ENCODE results near the gene ROPN1B.
"Not testable (repeated sequence)": the region's sequence is repeated elsewhere in the genome, so short reads cannot be mapped to it uniquely, and the experiment has no call there.

The ROPN1B gene

DNA sequence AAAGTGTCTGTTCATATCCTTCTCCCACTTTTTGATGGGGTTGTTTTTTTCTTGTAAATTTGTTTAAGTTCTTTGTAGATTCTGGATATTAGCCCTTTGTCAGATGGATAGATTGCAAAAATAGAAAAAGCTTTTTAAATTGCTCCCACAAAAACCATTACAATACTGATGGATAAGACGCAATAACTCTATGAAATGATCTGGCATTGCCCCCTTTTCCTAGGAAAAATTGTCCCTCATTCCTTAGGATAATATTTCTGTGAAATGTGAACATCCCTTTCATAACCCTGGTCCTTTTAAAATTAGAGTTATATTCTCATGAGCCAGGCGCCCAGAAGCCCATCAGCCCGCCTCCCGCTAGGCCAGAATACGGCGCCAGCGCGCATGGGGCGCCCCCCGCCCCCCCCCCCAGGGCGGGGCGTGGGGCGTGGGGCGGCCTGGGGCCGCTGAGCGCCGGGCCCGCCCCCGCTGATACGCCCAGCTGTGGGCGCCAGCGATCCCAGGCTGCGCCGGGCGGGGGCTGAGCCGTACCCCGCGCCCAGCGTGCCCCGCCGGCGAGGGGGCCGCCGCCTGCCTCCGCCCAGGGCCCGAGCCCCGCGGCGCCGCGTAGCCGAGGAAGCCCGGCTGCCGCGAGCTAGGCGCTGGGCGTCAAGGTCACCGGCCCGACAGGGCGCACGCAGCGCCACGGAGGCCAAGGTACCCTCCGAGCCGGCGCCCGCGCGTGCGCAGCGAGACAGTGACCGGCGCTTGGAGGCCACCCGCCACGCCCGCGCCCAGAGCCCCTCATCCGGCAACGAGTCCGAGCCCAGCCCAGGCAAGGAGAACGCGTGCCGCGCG, 11.1 kb upstream of the ROPN1B start:
- DNase-seq = no peak

DNA sequence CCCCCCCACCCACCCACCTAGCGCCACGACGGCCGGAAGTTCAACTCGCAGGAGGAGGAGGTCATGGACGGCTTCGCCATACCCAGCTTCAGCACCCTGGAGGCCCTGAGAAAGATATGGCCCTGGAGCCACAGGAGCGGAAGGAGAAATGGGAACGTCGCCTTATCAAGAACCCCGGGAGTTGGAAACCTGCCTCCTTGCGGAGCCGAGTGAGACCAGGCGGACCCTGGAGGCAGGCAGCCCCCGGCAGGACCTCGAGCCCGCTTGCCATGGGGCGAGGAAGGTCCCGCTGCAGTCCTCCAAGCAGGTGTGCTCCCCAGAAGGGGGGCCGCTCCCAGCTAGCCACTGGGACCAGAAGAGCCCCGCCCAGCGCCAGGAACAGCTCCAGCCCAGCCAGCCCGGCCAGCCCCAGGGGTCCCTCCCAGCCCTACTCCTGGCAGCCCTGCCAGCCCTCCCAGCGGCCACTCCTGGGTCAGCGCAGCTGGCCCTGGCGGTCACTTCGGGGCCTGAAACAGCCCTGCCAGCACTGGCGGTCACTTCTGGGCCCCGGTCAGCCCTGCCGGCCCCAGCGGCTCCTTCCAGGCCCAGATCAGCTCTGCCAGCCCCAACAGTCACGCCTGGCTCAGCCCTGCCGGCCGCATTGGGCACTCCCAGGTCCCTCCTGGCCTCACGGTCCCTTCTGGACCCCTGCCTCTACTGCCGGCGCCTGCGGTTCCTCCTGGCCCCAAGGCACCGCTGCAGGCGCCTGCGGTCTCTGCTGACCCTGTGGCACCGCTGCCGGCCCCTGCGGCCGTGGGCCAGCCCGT, 10.3 kb upstream of the ROPN1B start:
- no peak for DNase-seq

DNA sequence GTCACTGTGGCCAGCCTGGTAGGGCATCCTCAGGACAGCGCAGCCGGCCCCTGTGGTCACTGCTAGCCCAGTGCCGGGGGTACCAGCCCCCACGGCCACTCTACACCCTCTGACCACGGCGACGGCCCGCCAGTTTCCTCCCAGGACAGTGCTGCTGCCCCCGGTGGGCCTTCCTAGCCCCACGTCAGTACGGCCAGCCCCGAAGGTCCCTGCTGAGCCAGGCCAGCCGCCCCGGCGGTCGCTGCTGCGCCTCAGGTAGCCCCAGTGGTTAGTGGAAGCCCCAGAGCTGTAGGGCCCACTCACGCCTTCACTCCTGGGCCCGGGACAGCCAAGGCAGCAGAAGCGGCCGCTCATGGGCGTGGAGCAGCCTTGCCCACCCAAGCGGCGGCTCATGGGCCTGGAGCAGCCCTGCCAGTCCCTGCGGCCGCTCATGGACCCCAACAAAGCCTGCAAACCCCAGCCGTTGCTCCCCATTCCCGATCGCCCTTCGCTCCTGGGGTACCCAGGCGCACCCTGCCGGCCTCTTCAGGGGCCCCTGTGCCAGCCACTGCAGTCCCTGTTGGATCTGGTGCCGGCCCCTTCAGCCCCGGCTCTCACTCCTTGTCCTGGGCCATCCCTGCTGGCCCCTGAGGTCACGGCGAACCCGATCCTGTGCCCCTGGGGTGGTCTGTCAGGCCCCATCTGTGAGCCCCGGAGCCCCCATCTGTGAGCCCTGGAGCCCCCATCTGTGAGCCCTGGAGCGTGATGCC, 9.5 kb upstream of the ROPN1B start:
- DNase-seq = no peak

DNA sequence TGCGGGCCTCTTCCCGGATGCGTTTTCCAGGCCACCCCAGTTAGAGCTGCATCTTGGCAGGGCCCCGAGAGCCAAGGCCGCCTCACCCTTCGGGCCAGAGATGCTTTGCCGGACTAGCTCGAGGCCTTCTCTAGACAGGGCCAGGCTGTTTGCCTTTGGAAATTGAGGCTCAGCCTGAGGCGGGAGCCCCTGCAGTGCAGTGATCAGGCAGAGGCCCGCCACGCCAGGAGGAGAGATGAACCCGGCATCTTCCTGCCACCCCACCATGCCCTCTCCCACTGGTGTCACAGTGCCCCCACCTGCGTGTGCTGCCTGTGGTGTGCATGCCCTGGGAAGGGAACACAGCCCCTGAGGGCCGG, 8.9 kb upstream of the ROPN1B start:
- DNase-seq = no peak

DNA sequence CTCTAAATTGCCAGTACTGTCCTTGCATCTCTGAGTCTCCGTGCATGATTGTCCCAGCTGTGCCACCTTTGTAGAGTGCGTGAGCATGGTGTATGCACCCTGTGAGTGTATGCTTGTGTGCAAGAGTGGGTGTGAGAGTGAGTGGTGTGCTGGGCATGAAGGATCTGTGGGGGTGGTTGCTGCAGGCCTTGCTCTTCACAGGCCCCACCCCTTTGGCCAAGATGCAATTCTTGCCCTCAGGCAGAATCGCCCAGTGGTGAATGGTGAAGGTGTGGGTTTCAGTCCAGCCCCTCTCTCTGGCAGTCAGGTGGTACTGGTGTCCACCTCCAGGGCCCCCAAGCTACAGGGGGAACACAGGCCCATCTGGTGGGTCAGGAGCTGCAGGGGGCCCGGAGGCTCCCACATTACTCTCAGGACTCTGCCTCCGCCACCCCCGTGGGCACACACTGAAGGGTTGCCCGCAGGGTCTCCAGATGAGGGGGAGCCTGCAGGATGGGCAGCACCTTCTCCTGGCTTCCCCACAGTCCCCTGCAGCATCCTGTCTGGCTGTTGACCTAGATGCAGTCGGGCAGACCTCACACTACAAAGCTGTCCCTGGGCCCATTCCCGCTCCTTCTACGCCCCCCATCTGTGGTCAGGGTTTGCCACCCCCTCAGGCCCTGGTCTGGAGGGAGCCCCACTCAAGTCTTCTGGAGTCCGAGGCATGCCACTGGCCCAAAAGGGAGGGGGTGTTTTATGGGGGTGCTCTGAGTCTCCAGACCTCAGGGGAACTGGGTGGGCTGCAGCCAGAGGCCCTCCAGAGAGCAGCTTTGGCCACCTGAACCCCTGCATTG, 8.3 kb upstream of the ROPN1B start:
- no peak for DNase-seq

DNA sequence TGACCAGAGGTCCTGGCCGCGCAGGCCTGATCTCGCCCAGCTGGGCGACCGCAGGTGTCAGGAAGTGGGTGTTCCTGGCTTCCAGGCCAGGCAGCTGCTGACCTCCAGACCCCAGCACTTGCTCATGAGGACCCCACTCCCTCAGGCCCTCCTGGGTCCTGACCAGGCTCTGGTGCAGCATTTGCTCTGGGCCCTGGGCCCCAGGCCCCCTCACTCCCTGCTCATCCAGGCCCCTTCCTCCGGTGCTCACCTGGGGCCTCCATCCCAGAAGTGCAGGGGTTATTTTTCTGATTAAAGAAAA, 7.7 kb upstream of the ROPN1B start:
- no peak for DNase-seq

DNA sequence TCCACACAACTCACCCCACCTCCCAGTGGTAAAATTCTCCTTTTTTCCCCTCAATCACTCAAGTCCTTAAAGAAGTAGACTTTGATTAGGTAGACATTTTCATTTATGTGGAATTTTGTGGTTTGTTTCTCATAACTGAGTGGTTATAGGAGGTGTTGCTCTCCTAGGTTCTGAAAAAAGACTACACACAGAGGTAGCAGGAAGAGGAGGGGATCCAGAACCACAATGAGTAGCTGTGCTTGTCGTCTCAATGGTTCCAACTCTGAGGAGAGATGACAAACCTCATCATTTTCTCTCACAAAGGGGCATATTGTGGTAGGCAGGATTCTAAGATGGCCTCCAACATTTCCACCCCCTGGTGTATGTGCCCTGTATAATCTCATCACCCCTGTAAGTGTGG, 5.1 kb upstream of the ROPN1B start:
- not testable (repeated sequence) for DNase-seq

DNA sequence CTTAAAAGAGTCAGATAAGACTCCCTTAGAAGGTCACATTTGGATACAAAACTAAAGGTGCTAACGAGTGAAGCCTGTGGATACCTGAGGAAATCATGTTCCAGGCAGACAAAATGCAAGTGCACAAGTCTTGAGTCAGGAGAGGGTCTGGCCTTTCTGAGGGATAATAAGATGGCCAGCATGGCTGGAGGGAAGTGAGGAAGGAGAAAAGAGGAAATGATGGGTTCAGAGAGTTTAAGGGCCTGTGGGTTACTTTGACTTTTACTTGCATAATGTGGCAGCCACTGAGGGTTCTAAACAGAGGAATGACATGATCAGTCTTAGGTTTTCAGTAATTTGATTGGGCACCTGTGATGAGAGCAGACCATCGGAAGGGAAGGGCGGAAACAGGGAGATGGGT, 3.5 kb upstream of the ROPN1B start:
- DNase-seq = no peak

DNA sequence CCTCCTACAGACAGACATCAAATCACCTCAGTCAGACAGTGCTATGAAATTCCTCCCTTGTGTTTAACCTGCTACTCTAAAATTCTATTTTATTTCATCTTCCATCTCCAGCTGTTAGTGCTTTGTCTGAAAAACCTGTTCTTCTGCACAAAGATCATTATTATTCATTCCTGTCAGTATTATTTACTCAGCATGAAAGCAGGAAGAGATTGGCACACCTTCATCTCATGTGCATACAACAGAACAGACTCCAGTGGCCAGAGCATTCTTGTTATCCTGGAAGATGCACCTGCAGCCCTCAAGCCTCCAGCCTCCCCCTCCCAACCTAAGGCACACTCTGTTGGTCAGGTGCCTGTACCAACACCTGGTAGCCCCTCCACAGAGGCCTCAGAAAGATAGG, 1.8 kb upstream of the ROPN1B start:
- no peak for DNase-seq

DNA sequence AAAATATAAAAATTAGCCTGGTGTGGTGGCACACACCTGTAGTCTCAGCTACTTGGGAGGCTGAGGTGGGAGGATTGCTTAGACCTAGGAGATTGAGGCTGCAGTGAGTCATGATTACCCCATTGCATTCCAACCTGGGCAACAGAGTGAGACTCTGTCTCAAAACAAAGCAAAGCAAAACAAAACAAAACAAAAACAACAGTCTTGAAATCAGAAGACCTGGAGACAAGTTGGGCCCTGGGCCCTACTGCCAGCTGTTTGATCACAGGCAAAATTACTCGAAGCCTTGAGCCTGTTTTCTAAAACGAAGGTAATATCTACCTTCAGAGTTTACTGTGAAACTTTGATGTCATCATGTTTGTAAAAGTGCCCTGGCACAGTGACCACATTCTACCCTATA, 857 bp upstream of the ROPN1B start:
- not testable (repeated sequence) for DNase-seq

DNA sequence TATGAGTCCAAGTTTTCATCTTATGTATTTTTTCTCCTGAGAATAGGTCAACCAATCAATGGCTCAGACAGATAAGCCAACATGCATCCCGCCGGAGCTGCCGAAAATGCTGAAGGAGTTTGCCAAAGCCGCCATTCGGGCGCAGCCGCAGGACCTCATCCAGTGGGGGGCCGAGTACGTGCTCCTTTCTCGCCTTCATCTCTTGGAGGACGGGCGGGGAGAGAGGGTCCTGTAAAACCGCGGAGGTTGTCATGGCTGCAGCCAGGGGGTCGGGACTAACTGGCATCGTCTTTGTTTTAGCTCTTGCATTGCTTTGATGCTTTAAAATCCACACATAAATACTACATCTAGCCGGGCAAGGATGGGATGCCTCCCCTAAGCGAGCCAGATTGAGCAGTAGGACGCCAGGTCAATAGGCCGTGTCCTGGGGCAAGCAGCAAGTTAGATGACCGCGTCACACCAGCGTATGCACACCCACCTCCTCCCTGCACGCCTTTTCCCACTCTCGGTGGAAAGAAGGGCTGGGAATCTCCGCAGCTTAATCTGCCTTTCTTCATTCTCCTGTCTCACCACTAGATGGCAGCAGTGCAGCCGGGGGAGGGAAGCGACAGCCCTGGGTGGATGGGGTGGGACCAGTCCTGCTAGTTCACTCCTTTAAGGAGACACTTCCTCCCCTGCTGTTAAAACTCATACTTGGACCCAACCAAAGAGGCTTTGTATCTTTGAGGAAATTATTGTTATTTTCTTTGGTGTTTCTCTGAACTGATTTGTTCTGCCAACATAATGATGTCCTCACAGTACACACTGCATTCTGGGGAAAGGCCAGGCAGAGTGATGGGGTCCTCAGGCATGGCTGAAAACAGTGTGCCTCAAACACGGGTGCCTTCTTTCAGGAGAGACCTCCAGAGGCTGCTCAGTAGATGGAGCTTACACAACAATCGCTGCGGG, 3.3 kb downstream of the ROPN1B start:
- DNase-seq = peak in 39 of 51 donors; percentile 1 to 73 (median 38)

DNA sequence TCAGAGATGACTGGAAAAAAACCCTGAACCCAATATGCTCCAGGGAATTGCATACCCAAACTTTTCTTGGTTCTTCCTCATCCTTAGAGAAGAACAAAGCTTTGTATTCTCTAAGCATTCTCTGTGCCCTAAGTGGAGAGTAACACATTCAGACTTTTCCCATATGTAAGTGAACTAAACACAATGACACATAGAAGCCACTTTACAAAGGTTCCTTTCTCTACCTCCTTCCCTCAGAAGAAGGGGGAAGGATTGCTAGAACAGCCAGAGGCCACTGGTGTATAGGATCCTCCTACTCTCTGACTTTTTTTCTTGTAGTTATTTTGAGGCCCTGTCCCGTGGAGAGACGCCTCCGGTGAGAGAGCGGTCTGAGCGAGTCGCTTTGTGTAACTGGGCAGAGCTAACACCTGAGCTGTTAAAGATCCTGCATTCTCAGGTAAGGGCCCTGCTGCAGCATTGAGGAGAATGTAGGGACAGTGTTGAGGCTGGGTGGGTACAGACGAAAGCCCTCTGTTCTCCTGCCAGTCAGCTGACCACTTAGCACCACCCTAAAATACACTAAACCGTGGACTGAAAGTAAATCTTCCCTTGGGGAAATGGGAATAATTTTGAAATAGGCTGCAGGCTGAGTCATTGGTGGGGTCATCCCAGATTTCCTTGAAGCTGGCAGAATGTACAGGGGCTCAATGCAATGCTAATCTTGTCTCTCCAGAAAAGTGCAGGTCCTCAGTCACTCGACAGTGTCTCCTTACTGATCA, 6.4 kb downstream of the ROPN1B start:
- not testable (repeated sequence) for DNase-seq

DNA sequence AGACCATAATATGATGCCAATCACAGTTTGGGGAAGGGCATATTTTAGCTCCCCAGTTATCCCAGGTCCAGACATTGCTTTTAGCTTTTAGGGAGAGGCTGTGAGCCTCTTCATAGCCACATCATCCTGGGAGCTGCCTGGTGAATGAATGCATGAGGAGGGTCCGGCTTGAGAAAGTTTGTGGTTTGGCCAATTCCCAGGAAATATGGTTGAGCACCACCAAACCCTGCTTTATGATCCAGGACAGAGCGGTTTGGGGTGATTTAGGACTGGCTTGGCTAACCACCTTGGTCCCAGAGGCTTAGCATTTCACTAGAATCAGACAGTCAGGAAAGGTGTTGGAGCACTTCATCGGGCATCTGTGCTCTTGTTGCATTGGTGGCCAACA, 7.0 kb downstream of the ROPN1B start:
- not testable (repeated sequence) for DNase-seq

DNA sequence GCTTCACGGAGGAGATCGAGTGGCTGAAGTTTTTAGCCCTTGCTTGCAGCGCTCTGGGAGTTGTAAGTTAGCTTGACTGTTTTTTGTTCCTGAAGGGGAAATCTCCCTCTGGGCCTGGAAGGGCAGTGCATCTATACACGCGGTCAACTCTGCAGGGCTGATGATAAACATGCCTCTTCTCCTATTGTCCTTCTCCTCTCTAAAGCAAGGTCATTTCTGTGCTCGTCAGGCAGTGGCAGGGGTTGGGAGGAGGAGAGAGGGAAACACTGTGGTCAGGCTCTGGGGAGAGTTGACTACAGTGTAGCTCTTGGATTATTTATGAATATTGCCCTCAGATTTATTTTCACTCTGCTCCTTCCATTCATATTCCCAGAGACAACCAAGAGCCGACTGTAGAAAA, 8.1 kb downstream of the ROPN1B start:
- not testable (repeated sequence) for DNase-seq

DNA sequence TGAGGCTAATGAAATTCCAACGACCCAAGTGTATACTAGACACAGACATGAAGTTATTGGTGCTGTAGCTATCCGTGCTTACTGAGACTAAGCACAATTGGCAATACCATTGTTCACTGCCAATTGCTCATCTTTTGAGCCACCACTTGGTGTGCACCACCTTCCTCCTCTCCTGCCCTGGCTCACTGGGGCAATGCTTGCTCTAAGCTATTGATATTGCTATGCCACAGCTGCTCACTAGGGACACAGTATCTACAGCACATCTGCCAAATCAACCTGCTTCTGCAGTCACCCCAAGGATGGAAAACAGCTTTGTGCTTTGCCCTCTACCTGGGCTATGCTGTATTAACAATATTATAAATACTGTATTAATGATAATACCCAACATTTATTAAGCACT, 16.0 kb downstream of the ROPN1B start:
- not testable (repeated sequence) for DNase-seq

DNA sequence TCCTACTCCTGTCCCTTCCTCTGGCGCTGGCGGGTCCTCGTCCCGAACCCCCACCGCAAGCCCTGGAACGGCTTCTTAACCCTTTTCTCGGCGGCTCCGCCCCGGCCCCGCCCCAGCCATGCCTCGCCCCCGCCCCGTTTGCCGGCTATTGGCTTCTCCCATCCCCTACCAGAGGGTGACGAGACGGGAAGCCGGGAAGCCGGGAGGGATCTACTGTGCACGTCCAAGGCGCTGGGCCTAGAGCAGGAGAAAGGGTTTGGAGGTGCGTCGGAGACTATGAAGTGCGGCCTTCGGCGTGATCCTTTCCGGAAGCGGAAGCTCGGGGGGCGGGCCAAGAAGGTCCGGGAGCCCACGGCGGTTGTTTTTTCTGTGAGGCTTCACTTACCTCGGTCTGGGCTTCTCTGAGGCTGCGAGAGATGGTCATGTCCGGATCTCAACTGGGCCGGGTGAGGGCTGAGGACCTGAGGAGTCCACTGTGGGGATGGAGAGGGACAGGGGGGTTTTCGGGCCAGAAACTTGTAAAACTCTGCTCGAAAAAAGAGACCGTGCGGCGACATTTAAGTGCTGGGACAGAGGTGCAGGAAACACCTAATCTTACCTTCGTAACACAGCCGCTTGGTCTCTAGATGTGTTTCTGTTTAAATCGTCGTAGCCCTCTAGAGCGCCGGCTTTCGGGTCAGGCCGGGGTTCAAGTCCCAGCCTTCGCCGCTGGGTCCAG, 21.4 kb downstream of the ROPN1B start:
- peak in 44 of 51 donors; percentile 12 to 89 (median 74) for DNase-seq

DNA sequence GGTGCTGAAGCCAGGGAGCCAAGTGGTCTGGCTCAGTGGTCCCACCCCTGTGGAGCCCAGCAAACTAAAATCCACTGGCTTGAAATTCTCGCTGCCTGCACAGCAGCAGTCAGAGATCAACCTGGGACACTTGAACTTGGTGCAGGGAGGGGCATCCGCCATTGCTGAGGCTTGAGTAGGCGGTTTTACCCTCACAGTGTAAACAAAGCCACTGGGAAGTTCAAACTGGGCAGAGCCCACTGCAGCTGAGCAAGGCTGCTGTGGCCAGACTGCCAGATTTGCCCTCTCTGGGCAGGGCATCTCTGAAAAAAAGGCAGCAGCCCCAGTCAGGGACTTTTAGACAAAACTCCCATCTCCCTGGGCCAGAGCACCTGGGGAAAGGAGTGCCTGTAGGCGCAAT, 27.8 kb downstream of the ROPN1B start:
- not testable (repeated sequence) for DNase-seq

DNA sequence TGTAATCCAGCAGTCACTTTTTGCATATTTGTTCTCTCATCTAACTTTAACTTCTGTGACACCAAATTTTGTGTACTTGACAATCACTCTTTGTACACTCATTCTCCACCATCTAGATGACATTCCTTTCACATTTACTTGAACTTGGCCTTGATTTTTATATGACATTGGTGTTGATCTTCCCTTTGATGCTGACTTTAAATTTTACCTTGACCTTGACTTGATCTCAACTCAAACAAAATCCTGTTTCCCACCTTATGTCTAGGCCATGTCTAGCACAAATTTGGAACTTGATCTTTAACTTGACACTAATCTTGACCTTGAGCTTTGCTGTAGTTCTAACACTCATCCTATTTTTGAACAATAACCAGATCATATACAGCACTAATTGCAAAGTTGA, 33.2 kb downstream of the ROPN1B start:
- no peak for DNase-seq
